ENCODE data around the gene FOXL1.
A peak's percentile ranks its signal among the peaks of the same experiment; 100 is the strongest.

The FOXL1 gene

GRCh38 chr16:86550281-86550680, 28.1 kb upstream of the FOXL1 start:
- no peak overlapping the region for H3K27ac ChIP-seq

DNA sequence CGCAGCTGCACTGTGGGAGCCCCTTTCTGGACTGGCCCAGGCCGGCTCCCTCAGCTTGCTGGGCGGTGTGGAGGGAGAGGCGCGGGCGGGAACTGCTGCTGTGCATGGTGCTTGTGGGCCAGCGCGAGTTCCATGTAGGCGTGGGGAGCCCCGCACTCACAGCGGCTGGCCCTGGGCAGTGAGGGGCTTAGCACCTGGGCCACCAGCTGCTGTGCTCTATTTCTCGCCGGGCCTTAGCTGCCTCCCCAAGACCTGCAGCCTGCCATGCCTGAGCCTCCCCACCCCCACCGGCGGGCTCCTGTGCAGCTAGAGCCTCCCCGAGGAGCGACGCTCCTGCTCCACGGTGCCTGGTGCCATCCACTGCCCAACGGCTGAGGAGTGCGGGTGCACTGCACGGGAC, 25.0 kb upstream of the FOXL1 start:
- TF ChIP-seq, protein P1, sequence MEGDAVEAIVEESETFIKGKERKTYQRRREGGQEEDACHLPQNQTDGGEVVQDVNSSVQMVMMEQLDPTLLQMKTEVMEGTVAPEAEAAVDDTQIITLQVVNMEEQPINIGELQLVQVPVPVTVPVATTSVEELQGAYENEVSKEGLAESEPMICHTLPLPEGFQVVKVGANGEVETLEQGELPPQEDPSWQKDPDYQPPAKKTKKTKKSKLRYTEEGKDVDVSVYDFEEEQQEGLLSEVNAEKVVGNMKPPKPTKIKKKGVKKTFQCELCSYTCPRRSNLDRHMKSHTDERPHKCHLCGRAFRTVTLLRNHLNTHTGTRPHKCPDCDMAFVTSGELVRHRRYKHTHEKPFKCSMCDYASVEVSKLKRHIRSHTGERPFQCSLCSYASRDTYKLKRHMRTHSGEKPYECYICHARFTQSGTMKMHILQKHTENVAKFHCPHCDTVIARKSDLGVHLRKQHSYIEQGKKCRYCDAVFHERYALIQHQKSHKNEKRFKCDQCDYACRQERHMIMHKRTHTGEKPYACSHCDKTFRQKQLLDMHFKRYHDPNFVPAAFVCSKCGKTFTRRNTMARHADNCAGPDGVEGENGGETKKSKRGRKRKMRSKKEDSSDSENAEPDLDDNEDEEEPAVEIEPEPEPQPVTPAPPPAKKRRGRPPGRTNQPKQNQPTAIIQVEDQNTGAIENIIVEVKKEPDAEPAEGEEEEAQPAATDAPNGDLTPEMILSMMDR (conservative IDR thresholded peaks at IDR 0.05), result no peak
- no peak overlapping the region for H3K27ac ChIP-seq

More at GRCh38 chr16:86550281-86550680, 28.1 kb upstream of the FOXL1 start:
- TF ChIP-seq, protein P1 (conservative IDR thresholded peaks at IDR 0.05), result no peak

DNA sequence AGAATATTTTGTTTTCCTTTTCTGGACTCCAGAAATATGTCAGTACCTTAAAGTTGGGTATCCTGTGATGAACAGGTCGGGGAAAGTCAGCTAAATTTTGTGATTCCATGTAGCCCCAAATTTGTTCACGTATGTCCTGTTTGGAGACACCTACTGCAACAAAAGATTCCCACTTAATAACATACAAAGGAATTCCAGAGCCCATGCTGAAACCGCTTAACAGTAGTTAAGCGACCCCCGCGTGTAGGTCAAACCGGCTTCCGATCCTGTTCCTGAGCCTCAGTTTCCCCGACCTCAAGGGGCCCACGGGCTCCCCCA, 23.8 kb upstream of the FOXL1 start:
- peak overlapping the region; percentile 36; the same call in 1 of the 2 replicates for H3K27ac ChIP-seq
- TF ChIP-seq, protein P1 (conservative IDR thresholded peaks at IDR 0.05), result no peak

DNA sequence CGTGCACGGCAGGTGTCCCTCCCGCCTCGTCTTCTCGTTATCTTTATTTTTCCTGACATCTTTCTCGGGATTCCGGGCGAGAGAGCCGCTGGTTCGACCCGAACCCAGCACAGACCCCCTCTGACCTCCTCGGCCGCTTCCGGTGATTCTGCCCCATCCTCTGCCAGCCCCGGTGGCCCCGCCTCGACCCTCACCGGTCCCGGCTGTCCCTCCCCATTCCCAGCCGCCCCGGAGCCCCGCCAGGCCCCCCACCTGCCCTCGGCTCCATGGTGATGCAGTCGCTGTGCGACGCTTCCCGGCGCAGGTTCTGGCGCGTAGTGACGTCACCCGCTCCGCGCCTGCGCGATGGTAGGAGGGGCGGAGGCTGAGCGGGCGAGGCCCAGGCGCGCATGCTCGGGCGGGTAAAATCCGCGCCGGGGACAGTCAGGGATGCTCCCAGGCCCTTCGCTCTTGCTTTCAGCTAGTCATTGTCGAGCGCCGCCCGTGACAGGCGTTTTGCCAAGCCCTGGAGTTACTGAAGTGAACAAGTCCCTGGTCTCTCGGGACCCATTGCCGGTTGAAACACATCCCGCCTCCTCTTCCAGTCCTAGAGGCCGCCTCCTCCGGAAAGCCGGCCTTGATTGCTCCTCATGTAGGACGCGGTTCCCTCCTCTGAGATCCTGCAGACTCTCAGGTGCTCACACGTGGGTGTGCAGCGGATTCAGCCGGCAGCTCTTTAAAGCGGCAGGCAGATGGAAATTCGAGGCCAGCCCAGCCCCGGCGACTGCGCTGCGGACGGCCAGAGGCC, 23.2 kb upstream of the FOXL1 start, which contains the start of gene MTHFSD:
Gene MTHFSD, minus strand, starts transcription at position 319 of the 787 bp plus-strand sequence. Its CDS starts 51 bp downstream, at position 268.
- H3K27ac ChIP-seq, result peak within 1 kb of the TSS; percentile 36; the same call in 1 of the 2 replicates
- TF ChIP-seq, protein P1 (conservative IDR thresholded peaks at IDR 0.05), result no peak

- TF ChIP-seq, protein P1 (conservative IDR thresholded peaks at IDR 0.05), result no peak
- no peak overlapping the region for H3K27ac ChIP-seq
Observed at GRCh38 chr16:86555704-86556075, 22.7 kb upstream of the FOXL1 start.

DNA sequence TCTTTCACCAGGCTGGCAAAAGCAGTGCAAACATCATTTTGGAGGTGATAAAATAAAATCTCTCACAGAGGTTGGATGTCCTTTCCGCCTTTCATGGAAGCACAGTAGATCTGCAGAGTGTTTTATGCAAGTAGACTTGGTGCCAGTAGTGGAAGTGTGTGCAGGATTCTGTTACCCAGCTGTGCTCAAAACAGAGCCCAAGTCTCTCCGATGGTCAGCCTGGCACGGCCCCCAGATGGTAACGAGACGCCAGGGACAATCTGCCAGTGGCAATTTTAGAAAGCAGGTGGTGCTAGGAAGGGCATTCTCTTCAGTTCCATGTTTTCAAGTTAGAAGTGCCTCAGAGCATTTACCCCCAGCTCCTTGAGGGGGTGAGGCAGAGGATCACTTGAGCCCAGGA, 21.8 kb upstream of the FOXL1 start:
- no peak overlapping the region for H3K27ac ChIP-seq
- TF ChIP-seq, protein P1 (conservative IDR thresholded peaks at IDR 0.05), result no peak

GRCh38 chr16:86557587-86557986, 20.8 kb upstream of the FOXL1 start:
- H3K27ac ChIP-seq, result no peak overlapping the region
- TF ChIP-seq, protein P1 (conservative IDR thresholded peaks at IDR 0.05), result no peak

All from VCaP (cell line).